Activated gamma-delta T cell treated with Interleukin-2 at 50 U/mL for 16 hours (primary cell): ENCODE data around the gene RALA.
"Not testable (repeated sequence)": the region's sequence is repeated elsewhere in the genome, so short reads cannot be mapped to it uniquely, and the experiment has no call there.

Source experiments
- DNase-seq: peaks from one replicate; pipeline ENCODE4 v3.0.0-alpha.2; 2020

RALA gene

DNA sequence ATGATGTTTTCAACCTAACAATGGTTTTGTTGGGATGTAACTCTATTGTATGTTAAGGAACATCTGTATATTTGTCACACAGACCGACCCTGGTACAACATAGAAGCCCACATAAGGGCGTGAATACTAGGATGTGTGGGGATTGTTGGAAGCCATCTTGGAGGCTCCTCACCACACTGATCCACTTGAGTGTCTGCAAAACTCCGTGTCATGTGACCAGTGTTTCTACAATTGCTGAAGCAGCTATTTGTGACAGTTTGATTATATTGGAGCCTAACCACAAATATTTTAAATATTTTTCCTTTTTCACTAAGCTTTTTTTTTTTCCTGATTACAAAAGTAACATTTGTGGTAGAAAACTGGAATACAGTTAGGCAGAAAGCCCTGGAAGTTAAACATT is 27.9 kb downstream of the RALA start:
- no peak for DNase-seq

DNA sequence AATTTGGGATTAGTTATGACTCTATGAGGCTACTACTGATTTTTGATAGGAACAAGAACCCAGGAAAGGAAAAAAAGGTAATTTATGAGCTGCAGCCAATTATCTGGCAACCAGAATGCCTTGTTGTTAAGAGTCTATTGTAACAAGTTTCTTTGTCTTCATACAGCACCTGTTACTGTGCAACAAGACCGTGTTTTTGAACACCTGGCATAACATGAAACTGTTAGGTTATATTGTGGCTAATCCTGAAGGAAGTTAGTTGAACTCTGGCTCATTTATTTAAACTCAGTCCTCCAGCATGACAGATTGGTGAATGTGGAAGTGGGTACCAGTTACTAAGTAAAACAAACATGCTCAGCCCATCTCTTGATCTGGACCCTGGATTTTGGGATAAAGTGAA is 33.0 kb downstream of the RALA start:
- no peak for DNase-seq

DNA sequence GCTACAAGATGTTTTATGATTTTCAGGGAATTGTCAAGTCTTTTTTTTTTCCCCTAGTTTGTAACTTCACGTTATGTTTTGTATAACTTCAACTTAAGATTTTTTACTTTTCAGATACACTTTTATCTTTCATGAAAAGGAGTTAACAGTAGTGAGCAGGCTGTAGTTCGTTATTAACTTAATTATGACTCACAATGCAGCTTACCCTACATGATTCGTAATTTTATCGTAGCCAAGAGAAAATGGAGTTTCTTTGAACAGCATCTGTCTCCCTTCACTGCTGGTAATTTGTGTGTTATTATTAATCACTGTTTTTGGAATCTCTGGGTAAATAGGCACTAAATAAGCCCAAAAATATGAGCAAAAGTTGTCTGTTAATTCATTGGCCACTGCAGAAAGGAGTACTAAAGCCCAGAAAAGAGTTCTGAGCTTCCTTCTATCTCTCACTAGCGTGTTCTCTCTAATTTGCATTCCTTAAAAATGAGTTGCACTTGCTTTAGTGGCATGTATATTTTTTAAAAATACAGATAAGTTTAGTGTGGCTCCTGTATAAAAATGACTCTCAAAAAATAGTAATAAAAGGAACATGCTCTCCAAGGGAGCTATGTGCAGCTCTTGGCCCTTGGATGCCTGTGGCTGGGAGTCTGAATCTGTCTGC is 36.1 kb downstream of the RALA start:
- no peak for DNase-seq

DNA sequence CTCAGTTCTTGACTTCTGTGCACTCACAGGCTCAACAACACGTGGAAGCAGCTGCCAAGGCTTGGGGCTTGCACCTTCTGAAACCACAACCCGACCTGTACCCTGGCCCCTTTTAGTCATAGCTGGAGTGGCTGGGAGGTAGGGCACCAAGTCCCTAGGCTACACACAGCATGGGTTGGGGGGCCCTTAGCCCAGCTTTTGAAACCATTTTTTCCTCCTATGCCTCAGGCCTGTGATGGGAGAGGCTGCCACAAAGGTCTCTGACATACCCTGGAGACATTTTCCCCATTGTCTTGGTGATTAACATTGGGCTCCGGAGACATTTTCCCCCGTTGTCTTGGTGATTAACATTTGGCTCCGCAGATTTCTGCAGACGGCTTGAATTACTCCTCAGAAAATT is 38.6 kb downstream of the RALA start:
- no peak for DNase-seq

DNA sequence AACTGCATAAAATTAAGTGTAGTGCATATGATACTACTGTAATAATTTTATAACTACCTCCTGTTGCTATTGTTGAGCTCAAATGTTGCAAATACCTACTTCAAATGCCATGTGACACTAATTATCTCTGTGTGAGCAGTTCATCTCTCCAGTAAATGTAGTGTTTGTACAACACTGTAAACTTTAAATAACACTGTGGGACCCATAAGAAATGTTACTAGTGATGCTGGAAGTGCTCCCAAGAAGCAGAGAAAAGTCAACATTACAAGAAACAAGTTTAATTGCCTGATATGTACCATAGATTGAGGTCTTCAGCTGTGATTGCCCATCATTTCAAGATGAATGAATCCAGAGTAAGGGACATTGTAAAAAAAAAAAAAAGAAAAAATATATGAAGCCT is 39.9 kb downstream of the RALA start:
- DNase-seq = no peak

DNA sequence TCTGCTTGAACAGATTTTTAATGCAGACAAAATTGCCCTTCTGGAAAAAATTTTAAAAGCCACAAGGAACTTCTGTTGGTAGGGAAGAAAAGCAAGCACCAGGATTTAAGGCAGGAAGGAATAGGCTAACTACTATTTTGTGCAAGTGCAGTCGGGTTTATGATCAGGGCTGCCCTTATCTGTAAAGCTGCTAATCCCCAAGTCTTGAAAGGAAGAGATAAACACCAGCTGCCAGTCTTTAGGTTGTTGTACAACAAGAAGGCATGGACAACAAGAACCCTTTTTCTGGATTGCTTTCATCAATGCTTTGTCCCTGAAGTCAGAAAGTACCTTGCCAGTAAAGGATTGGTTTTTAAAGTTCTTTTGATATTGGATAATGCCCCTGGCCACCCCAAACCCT is 40.7 kb downstream of the RALA start:
- no peak for DNase-seq

DNA sequence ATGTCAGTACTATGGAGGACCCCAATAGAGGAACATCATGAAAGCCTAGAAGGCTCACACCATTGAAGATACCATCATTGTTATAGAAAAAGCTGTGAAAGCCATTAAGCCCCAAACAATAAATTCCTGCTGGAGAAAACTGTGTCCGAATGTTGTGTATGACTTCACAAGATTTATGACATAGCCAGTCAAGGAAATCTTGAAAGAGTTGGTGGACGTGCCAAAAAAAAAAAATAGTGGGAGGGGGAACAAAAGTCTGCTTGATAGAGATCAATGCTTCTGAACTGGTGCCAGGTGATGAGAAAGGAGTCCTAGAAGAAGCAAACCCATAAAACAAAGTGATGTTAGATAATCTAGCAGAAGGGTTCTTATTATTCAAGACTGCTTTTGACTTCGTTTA is 41.2 kb downstream of the RALA start:
- no peak for DNase-seq

DNA sequence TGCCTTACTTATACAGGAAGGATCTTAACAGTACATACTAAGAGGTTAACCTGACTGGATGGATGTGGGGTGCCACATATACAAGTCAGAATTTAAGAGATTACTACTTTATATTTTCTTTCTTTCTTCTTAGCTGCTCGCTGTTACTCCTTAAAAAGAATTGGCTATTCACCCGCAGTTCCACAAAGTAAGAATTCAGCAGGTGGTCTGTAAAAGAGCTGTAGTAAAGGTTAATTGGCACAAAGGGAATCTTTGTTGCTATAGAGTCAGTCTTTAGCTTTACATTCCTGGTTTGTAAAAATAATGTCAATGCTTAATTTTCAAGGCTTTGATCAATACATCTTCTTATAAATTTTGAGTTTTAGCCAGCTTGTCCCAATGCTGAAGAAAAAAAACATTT is 43.2 kb downstream of the RALA start:
- no peak for DNase-seq

DNA sequence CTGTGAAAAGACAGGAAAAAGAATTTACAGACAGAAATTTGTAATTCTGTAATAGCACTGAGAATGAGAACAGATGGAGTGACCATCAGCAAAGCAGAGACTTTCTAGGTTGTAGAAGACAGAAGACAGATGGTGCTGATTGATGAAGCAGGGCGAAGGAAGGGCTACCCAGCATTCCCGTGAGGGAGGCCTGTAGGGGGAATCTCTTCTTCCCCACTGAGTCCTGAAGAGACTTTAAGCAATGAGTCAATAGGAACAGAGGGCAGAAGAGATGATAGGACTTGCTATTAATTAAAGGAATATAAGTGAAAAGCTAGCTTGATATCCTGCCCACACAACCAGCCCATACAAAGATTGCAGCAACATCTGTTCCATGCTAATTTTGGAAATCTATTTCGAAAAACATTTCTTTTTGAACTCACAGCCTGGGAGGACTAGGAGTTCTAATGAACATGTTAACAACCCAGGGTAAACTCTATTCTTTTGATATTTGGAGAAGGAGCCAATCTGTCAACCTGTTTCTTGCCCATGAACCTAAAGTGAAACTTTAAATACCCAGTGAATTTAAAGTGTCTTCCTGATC is 44.1 kb downstream of the RALA start:
- DNase-seq = no peak

DNA sequence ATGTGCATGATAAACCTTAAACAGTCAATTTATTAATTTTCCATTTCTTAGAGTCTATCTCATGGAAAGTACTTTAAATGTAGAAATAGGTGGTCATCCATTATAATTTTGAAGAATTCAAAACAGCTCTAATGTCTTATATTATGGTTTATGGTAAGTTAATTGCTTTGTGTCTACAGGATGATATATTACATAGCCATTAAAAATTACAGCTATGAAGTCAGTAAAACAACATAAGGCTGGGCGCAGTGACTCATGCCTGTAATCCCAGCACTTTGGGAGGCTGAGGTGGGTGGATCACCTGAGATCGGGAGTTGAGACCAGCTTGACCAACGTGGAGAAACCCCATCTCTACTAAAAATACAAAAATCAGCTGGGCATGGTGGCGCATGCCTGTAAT is 44.9 kb downstream of the RALA start:
- DNase-seq = not testable (repeated sequence)

DNA sequence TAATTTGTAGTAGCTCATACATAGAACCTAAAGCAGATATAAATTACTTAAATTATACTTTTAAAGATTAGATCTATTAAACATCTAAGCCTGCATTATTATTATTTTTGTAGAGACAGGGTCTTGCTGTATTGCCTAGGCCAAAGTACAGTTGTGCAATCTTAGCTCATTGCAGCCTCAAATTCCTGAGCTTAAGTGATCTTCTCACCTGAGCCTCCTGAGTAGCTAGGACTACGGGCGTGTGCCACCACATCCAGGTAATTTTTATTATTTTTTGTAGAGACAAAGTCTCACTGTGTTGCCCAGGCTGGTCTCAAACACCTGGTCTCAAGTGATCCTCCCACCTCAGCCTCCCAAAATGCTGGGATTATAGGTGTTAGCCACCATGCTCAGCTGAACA is 46.7 kb downstream of the RALA start:
- no peak for DNase-seq

DNA sequence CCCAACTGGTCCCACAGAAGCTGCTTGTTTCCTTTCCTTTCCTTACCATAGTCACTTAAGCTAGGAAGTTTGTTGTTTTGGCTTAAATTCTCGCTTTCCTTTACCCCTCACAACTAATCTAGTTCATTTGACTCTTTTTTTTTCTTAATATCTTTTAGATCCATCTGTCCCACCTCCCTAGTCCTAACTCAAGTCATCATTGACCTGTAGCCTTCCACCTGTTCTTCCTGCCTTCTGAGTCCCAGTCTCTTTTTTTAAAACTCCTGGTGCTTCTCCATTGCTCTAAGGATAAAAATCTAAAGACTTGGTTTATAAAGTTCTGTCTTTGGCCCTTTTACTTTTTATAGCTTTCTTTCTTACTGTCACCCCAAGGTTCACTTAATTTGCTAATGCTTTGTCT is 47.6 kb downstream of the RALA start:
- DNase-seq = no peak

DNA sequence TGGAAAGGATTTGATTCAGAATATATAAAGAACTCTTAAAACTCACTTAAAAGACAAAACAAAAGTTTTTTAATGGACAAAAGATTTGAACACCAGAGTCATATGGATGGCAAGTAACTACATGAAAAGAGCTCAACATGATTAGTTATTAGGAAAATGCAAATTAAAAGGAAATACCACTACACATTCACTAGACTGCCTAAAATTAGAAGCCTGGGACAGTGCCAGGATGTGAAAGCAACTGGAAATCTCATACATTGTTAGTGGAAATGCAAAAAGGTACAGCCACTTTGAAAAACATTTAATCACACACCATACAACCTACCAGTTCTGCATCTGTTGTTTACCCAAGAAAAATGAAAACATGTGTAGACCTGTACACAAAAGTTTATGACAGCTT is 48.8 kb downstream of the RALA start:
- no peak for DNase-seq

DNA sequence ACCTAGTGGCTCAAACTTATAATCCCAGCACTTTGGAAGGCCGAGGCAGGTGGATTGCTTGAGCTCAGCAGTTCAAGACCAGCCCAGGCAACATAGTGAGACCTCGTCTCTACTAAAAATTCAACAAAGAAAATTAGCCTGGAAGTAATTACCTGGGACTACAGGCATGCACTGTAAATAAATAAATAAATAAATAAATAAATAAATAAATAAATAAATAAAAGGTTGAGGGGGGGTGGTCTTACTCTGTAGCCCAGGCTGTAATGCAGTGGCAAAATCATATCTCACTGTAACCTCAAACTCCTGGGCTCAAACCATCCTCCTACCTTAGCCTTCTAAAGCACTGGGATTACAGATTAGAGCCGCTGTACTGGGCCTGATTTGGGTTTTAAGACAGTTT is 50.5 kb downstream of the RALA start:
- DNase-seq = no peak

DNA sequence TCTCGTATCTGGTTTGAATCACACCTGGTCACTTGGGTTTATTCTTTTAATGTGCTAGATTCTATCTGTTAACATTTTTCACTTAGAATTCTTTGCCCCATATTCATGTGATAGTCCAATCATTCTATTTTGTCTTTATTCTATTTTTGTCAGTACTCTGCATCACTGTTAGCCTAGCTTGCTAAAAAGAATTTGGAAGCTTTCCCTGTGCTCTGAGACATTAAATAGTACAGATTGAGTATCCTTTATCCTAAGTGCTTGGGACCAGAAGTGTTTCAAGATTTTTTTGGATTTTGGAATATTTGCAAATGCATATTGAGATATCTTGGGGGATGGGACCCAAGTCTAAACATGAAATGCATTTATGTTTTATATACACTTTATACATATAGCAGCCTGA is 51.0 kb downstream of the RALA start:
- no peak for DNase-seq

DNA sequence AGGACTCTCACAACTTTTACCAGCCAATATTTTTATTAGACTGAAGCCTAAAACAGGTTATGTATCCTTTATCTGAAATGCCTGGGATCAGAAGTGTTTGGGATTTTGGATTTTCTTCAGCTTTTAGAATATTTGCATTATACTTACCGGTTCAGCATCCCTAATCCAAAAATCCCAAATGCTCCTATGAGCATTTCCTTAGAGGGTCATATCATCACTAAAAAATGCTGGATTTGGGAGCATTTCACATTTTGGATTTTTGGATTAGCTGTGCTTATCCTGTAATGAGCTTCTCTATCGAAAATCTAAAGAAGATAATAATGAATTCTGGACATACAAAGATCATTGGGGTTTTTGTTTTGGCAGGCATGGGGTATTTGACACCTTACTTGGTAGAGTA is 53.0 kb downstream of the RALA start:
- DNase-seq = no peak

DNA sequence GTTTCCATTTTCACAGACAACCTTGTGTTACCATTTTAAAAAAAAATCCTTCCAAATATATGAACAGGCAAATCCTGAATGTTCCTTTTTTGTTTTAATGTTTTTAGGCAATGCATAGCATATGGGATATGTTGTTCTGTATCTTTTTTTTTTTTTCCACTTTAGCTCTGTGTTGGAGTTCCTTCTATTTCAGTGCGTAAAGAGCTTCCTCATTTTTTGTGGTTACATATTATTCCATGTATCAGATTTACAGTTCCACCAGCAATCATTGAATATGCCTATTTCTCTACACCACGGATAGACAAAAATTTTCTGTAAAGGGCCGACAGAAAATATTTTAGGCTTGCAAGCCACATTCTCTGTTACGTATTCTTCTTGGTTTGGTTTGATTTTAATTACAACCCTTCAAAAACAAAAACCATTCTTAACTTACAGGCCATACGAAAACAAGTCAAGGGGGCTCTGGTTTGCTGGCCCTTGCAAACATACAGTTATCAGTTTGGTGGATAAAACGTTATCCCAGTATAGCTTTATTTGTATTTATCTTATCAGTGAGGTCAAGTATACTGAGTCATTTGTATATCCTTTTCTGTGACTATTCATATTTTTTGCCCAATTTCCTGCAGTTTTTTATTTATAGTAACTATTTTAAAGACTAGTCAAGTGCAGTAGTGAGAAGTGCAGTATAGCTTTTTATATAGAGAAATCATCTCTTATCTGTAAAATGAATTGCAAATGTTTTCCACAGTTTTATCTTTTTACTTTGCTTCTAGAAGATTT is 55.7 kb downstream of the RALA start:
- DNase-seq = no peak

DNA sequence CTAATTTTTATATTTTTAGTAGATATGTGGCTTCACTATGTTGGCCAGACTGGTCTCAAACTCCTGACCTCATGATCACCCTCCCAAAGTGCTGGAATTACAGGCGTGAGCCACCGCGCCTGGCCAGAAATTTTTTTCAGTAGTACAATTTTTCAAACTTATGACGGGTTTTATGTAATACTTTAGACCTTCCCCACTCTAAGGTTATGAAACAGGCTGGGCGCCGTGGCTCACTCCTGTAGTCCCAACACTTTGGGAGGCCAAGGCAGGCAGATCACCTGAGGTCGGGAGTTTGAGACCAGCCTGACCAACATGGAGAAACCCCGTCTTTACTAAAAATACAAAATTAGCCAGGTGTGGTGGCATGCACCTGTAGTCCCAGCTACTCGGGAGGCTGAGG is 56.5 kb downstream of the RALA start:
- not testable (repeated sequence) for DNase-seq

DNA sequence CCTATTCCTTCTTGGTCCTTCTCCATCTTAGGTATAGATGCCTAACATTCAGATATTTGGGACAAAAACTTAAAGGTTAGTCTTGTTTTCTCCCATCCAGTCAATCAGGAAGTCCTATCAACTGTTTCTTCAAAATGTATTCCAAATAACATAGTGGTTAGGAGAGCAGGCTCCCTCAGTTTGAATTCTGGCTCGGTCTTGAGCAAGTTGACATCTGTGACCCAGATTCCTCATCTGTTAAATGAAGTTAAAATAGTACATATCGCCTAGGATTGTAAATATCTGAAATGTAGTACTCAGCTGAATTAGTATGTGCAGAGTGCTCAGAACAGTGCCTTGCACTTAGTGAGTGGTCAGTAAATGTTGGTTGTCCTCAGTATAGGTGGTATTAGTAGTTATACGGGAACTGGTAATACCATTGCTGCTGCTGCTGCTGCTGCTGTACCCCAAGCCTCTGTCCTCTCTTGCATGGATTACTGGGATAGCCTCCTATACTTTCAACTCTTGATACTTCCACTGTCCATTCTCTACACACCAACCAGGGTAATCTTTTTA is 58.6 kb downstream of the RALA start:
- DNase-seq = no peak

DNA sequence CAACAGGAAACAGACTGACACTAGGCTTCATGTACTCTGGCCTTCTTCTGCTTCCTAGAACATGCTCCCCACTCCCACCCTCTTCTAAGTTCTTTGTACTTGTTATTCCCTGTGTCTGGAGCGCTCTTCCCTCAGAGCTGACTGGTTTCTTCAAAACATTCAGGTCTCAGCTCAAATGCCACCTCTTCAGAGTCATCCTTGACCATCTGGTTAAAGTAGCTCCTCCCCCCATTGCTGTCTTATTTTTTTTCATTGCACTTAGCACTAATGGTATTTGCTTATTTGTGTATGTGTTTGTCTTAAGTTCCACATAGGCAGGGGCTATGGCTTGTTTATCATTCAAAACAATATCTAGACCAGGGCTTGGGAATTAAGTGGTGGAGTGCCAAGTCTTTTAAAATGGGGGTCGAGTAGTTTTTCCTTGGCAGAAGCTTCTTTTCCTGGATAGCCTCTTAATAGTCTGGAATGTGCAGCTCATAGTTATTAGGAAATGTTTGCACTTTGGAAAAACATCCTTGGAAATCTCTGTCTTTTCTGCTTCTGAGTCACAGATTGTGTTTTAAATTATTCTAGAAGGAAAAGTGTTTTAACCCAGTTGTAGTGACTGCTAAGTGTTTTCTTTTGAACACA is 60.0 kb downstream of the RALA start:
- no peak for DNase-seq

DNA sequence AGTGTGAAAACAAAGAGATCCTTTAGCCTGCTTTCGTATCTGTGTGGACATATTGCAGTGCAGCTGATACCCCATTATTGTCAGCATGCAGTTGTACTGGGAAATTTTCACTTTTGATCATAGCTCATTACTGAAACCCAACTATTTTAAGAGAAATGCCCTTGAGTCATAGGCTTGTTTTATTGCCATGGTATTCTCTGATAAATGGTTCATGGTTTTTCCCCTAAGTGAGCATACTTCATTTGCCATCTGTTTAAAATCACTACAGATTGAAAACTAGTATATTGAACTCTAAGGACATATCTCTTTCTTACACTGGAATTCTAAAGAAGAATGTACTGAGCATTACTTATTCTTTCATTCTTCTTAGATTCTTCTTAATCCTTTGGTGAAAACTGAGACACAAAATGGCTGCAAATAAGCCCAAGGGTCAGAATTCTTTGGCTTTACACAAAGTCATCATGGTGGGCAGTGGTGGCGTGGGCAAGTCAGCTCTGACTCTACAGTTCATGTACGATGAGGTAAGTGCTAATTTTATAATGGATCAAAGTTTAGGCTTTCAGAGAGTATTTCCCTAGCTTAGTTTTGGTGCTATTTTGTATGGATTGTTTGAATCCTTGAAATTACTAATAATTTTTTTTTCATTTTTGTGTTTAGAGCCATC is 63.0 kb downstream of the RALA start:
- no peak for DNase-seq

DNA sequence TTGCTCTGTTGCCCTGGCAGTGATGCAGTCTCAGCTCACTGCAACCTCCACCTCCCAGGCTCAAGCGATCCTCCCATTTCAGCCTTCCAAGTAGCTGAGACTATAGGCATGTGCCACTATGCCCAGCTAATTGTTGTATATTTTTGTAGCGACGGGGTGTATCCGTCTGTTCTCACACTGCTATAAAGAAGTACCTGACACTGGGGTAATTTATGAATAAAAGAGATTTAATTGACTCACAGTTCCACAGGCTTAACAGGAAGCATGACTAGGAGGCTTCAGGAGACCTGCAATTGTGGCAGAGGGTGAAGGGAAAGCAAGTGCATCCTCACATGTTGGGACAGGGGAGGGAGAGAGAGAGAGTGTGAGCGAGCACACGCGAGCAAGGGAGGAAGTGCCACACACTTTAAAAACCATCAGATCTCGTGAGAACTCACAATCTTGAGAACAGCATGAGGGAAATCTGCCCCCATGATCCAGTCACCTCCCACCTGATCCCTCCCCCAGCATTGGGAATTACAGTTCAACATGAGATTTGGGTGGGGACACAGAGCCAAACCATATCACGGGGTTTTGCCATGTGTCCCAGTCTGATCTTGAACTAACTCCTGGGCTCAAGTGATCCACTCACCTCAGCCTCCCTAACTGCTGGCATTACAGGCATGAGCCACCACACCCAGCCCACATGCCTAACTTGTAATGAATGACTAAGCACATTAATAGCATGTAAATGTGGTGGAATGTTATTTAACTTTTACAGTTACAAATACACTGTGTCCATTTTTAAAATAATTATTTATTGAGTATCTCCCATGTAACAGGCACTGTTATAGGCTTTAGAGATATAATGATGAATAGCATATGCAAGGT is 65.5 kb downstream of the RALA start:
- DNase-seq = no peak
